Psoas muscle (tissue), 8 donors: ENCODE measurements around the gene UNC5C. TPM values are rescaled to one million over a fixed set of nuclear protein-coding genes. Genes with fewer than 3 reads are reported as not detected.

ENCODE experiments used
- ATAC-seq, 4 donors: fragments of 200-7000 bp; cut with Tn5 transposase; one replicate each; pipeline ENCODE4 v1.9.1; 2020; ENCODE audit warnings: moderate library complexity in 3 of 4, mild to moderate bottlenecking in 2 of 4
- DNase-seq, 2 donors: peaks; one replicate each; pipeline ENCODE4 v3.0.0-alpha.2; 2020
- H3K27ac ChIP-seq: fragments of 200-600 bp; one replicate; pipeline ENCODE4 v1.8.0; 2022
- H3K27me3 ChIP-seq, 3 donors: fragments of 200-600 bp in 1 of 3; one replicate each; pipeline versions ENCODE4 v1.6.1 to v1.8.0; 2013 to 2022; ENCODE audit warnings: low read length in 2 of 3, mild to moderate bottlenecking in 2 of 3, moderate library complexity in 1 of 3; ENCODE audit not compliant: insufficient read depth in 3 of 3
- H3K36me3 ChIP-seq, 2 donors: fragments of 200-600 bp in 1 of 2; one replicate each; pipeline versions ENCODE4 v1.6.1 to v1.8.0; 2013 to 2022; ENCODE audit warnings: low read depth in 1 of 2, mild to moderate bottlenecking in 1 of 2, moderate library complexity in 1 of 2; ENCODE audit not compliant: insufficient read depth in 1 of 2
- H3K4me1 ChIP-seq: fragments of 200-600 bp; one replicate; pipeline ENCODE4 v1.8.0; 2022
- H3K4me3 ChIP-seq: fragments of 200-600 bp; one replicate; pipeline ENCODE4 v1.8.0; 2022; ENCODE audit warnings: mild to moderate bottlenecking
- H3K9me3 ChIP-seq: fragments of 200-600 bp; one replicate; pipeline ENCODE4 v1.8.0; 2022
- WGBS, 3 donors: extraction: QIAGEN DNeasy Blood & Tissue Kit; methylation state at CpG; one replicate each; pipeline versions ENCODE4 v1.1.6 to v1.1.7; 2013; 5-methylcytosine and 5-hydroxymethylcytosine counted together
- intact Hi-C, 2 donors: fragments of 100-400 bp; cut with DNase I; formaldehyde crosslinking; loops; one replicate each; pipeline versions ENCODE4 v1.11.0 to v1.14.2; 2022
- polyA plus RNA-seq, 3 donors: library from polyadenylated mRNA; stranded (reverse); fragments of 200-250 nt; gene quantifications; one replicate each; pipeline ENCODE4 v1.2.3, GENCODE V29; 2013
- total RNA-seq, 4 donors: library from RNA; stranded (reverse); fragmentation: NEBNext Ultra II Directional in 2 of 4; extraction: Animal tissue kit (Norgen Biotek cat#: 25700) in 2 of 4; gene quantifications; one replicate each; pipeline versions ENCODE4 v1.2.1 to v1.2.4, GENCODE V29; 2021 to 2023
- TF ChIP-seq, protein P1 (sequence below): fragments of 200-600 bp; IDR thresholded peaks from one replicate; pipeline ENCODE4 v1.8.0; 2022; ENCODE audit warnings: antibody characterized with exemption
- donor health status: healthy with polysubstance abuse.
- donor health status: DM: no; HTN: no; CAD: no; lungs with moderate emphysema.
- donor health status: Bipolar disorder and iron deficiency.
- donor health status: healthy.
- donor health status: DM: yes; HTN: yes; CAD: no.
- donor health status: DM: no; HTN: no; CAD: no.
- donor health status: DM: no; HTN: no; CAD: no.
- donor health status: DM: yes; HTN: yes; CAD: no.

UNC5C gene
- total and polyA plus RNA-seq, 7 donors = 0.04 to 1.1 (median 0.19) TPM

DNA sequence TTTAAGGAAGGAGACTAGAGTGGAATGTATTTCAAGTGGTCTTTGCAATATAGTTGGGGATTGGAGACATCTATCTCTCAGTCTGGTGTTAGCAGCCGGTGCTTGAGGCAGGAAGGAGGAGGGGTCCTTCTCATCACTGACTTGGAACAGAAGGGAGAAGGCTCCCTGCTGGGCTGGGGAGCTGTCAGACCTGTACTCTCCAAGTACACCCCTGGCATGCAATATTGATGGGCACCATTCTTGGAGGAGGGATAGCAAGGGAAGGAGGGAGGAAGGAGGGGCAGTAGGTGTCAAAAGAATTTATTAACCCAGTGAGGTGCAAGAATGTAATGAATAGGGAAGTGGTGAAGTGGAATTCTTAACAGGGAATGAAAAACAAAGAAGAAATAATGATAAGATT, 338.8 kb downstream of the UNC5C start:
- no peak for ATAC-seq
- 38 to 65% (median 59%) methylated on average over 1 of the region's 1 CpG for WGBS, 3 donors

GRCh38 chr4:95204873-95205272, 343.9 kb downstream of the UNC5C start:
- no peak overlapping the region for H3K27ac ChIP-seq
- intact Hi-C loops = no loop called here
- TF ChIP-seq, protein P1, sequence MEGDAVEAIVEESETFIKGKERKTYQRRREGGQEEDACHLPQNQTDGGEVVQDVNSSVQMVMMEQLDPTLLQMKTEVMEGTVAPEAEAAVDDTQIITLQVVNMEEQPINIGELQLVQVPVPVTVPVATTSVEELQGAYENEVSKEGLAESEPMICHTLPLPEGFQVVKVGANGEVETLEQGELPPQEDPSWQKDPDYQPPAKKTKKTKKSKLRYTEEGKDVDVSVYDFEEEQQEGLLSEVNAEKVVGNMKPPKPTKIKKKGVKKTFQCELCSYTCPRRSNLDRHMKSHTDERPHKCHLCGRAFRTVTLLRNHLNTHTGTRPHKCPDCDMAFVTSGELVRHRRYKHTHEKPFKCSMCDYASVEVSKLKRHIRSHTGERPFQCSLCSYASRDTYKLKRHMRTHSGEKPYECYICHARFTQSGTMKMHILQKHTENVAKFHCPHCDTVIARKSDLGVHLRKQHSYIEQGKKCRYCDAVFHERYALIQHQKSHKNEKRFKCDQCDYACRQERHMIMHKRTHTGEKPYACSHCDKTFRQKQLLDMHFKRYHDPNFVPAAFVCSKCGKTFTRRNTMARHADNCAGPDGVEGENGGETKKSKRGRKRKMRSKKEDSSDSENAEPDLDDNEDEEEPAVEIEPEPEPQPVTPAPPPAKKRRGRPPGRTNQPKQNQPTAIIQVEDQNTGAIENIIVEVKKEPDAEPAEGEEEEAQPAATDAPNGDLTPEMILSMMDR = no peak
- no peaks in the 10 kb centered on the region for H3K36me3 ChIP-seq
- H3K4me3 ChIP-seq = no peak overlapping the region
- H3K9me3 ChIP-seq = no peaks in the 10 kb centered on the region
- H3K27me3 ChIP-seq = no peaks in the 10 kb centered on the region
- WGBS, 3 donors = 37 to 49% (median 39%) methylated on average over 5 of the region's 5 CpGs
- DNase-seq = no peak
- no peaks in the 10 kb centered on the region for H3K4me1 ChIP-seq
- no peak for ATAC-seq

More for the DNA sequence above, 338.8 kb downstream of the UNC5C start:
- H3K4me1 ChIP-seq = no peaks in the 10 kb centered on the region
- H3K27ac ChIP-seq = no peak overlapping the region
- DNase-seq = no peak
- no peak overlapping the region for H3K4me3 ChIP-seq
- intact Hi-C loops = no loop called here
- TF ChIP-seq, protein P1 = no peak
- no peaks in the 10 kb centered on the region for H3K9me3 ChIP-seq
- H3K36me3 ChIP-seq = no peaks in the 10 kb centered on the region
- peaks cover 0 to 1% (median 0%) of the 10 kb centered on the region in 3 donors for H3K27me3 ChIP-seq

DNA sequence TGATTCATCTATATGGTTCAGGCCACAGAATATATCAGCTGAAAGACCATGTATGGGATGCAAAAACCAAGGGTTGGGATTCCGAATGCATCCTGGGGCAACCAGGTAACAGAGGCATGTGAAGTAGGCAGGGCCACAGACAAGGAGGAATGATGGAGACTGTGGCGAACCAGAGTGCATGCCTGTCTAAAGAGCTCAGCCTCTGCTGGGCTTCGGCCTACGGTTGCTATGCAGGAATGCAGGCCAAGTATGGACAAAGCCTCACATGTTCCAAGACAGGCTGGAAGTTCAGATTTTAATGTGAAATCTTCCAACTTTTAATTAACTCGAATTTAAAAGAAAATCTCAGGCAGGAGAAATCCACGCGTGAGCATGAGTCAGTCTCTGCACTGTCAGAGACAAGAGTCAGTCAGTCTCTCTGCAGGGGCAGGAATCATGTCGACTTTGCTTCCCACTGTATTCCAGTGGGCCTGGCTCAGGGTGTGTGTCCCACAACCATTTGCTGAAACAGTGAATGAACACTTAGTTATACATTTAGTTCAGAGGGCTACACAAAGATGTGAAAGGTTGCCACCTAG, 344.4 kb downstream of the UNC5C start:
- intact Hi-C loops = no loop called here
- ATAC-seq (no peak), DNase-seq (no peak)
- H3K9me3 ChIP-seq = no peaks in the 10 kb centered on the region
- H3K4me1 ChIP-seq = no peaks in the 10 kb centered on the region
- TF ChIP-seq, protein P1 = no peak
- H3K27ac ChIP-seq = no peak overlapping the region
- H3K27me3 ChIP-seq = no peaks in the 10 kb centered on the region
- WGBS, 3 donors = 57 to 65% (median 57%) methylated on average over 8 of the region's 8 CpGs
- H3K4me3 ChIP-seq = no peak overlapping the region
- H3K36me3 ChIP-seq = no peaks in the 10 kb centered on the region

DNA sequence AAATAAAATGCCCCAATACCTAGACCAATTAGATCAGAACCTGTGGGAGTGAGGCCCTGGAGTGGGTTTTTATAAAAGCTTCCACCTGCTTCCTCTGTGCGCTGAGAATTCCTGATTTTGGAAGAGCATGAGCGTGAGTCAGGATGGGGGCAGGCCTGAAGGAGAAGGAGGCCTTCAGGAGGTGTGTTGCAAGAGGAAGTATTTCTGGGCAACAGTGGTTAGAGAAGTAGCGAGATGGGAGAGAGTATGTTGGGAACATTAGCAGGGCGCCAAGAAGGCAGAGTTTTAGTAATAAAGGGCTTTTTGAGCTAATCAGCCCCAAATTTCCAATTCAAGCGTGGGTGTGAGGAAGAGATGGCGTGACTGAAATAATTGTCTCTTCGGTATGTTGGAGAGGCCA, 349.8 kb downstream of the UNC5C start:
- Histone ChIP-seq H3K9me3 (no peaks in the 10 kb centered on the region), H3K27ac (no peak overlapping the region), H3K27me3 (peaks cover 0 to 10% (median 4%) of the 10 kb centered on the region in 3 donors), H3K4me1 (no peaks in the 10 kb centered on the region), H3K36me3 (no peaks in the 10 kb centered on the region), H3K4me3 (no peak overlapping the region)
- intact Hi-C loops = no loop called here
- ATAC-seq (no peak), DNase-seq (no peak)
- TF ChIP-seq, protein P1 = no peak
- 91 to 95% (median 92%) methylated on average over 7 of the region's 7 CpGs for WGBS, 3 donors

DNA sequence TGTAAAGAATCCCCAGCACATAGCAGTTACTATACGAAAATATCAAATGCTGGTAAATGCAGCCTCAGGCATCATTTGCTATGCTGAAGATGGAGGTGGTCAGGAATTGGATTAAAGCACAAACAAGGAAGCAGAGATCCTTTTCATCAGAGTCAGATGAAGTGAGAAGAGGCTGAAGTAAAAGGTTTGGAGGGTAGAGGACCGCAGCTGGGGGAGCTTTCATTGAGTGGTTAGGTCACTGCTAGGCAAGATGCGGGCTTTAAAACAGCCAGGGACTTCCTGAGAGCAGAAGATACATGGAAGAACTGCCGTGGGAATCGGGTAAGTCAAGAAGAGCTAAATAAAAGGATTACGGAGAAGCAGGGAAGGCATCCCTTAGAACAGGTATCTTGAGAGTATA, 351.4 kb downstream of the UNC5C start:
- no peak for DNase-seq
- Histone ChIP-seq H3K27me3 (peaks cover 0 to 22% (median 5%) of the 10 kb centered on the region in 3 donors), H3K9me3 (no peaks in the 10 kb centered on the region), H3K4me3 (no peak overlapping the region), H3K36me3 (no peaks in the 10 kb centered on the region), H3K27ac (no peak overlapping the region), H3K4me1 (no peaks in the 10 kb centered on the region)
- 73 to 75% (median 74%) methylated on average over 6 of the region's 6 CpGs for WGBS, 3 donors
- ATAC-seq = no peak
- TF ChIP-seq, protein P1 = no peak
- intact Hi-C loops = no loop called here
